ENCODE results near the gene MUC4. TPM values are rescaled to one million over a fixed set of nuclear protein-coding genes. Genes with fewer than 3 reads are reported as not detected.
"Not testable (repeated sequence)": the region's sequence is repeated elsewhere in the genome, so short reads cannot be mapped to it uniquely, and the experiment has no call there.

Gene MUC4
- total RNA-seq, 4 donors from 2014 or later, result 0.27 TPM; not detected in 3

- H3K9me3 ChIP-seq; H3K36me3 ChIP-seq; H3K27me3 ChIP-seq; intact Hi-C loops (cut with DNase I; ENCODE audit: low total_unique reads); H3K4me3 ChIP-seq; DNase-seq; ATAC-seq; H3K27ac ChIP-seq: not testable (repeated sequence)
- in situ Hi-C loops (cut with MboI; ENCODE audit: low sequenced_read_pairs in 4 of 4), result loop anchor here in 1 of 4 donors (5.0 kb wide), 1 partner anchor 97 kb away; no protein-coding TSS in a partner anchor
- H3K4me1 ChIP-seq, result peaks cover 11 to 12% of the 10 kb centered on the region in 2 donors
These were observed 92.0 kb downstream of the MUC4 start for GRCh38 chr3:195719514-195720254.

GRCh38 chr3:195718477-195718984, 93.2 kb downstream of the MUC4 start:
- no peak overlapping the region for H3K27ac ChIP-seq
- H3K4me1 ChIP-seq, result peaks cover 11 to 12% of the 10 kb centered on the region in 2 donors
- in situ Hi-C loops (cut with MboI; ENCODE audit: low sequenced_read_pairs in 4 of 4), result loop anchor here in 1 of 4 donors (5.0 kb wide), 1 partner anchor 96 kb away; no protein-coding TSS in a partner anchor
- no peaks in the 10 kb centered on the region for H3K27me3 ChIP-seq
- TF ChIP-seq POLR2A (IDR thresholded peaks at IDR 0.05), result no peak
- TF ChIP-seq CTCF (IDR thresholded peaks at IDR 0.05 in 4 of 5, conservative IDR thresholded peaks at IDR 0.05 in 1 of 5), result no peak
- H3K9me3 ChIP-seq, result no peaks in the 10 kb centered on the region
- intact Hi-C loops (cut with DNase I; ENCODE audit: low total_unique reads), result no loop called here
- H3K4me3 ChIP-seq, result no peak overlapping the region
- no peak for ATAC-seq
- peaks cover 0 to 14% of the 10 kb centered on the region in 2 donors for H3K36me3 ChIP-seq
- no peak for DNase-seq

- Histone ChIP-seq H3K27ac (no peak overlapping the region), H3K36me3 (peaks cover 0 to 14% of the 10 kb centered on the region in 2 donors), H3K9me3 (no peaks in the 10 kb centered on the region), H3K4me1 (peaks cover 11 to 12% of the 10 kb centered on the region in 2 donors), H3K27me3 (no peaks in the 10 kb centered on the region), H3K4me3 (no peak overlapping the region)
- intact Hi-C loops (cut with DNase I; ENCODE audit: low total_unique reads), result no loop called here
- ATAC-seq (no peak), DNase-seq (no peak)
- in situ Hi-C loops (cut with MboI; ENCODE audit: low sequenced_read_pairs in 4 of 4), result loop anchor here in 1 of 4 donors (5.0 kb wide), 1 partner anchor 96 kb away; no protein-coding TSS in a partner anchor
- no peak for TF ChIP-seq POLR2A (IDR thresholded peaks at IDR 0.05)
- no peak for TF ChIP-seq CTCF (IDR thresholded peaks at IDR 0.05 in 4 of 5, conservative IDR thresholded peaks at IDR 0.05 in 1 of 5)
These were observed 93.8 kb downstream of the MUC4 start for GRCh38 chr3:195717852-195718476.

GRCh38 chr3:195717416-195717815, 94.3 kb downstream of the MUC4 start:
- TF ChIP-seq CTCF (IDR thresholded peaks at IDR 0.05 in 4 of 5, conservative IDR thresholded peaks at IDR 0.05 in 1 of 5) (no peak), POLR2A (IDR thresholded peaks at IDR 0.05) (no peak)
- no peak overlapping the region for H3K4me3 ChIP-seq
- no peak for DNase-seq
- in situ Hi-C loops (cut with MboI; ENCODE audit: low sequenced_read_pairs in 4 of 4) (loop anchor here in 1 of 4 donors (5.0 kb wide), 1 partner anchor 95 kb away; no protein-coding TSS in a partner anchor), intact Hi-C loops (cut with DNase I; ENCODE audit: low total_unique reads) (no loop called here)
- H3K4me1 ChIP-seq, result peaks cover 11 to 12% of the 10 kb centered on the region in 2 donors
- no peaks in the 10 kb centered on the region for H3K27me3 ChIP-seq
- peaks cover 0 to 14% of the 10 kb centered on the region in 2 donors for H3K36me3 ChIP-seq
- no peaks in the 10 kb centered on the region for H3K9me3 ChIP-seq
- H3K27ac ChIP-seq, result peak overlapping the region in 2 of 4 donors; percentile 66 to 84
- no peak for ATAC-seq

All from gastrocnemius medialis (tissue), 4 donors.